Kidney capillary endothelial cell (primary cell): ENCODE results near the gene LHX8.
"Not testable (repeated sequence)": the region's sequence is repeated elsewhere in the genome, so short reads cannot be mapped to it uniquely, and the experiment has no call there.

Experiments
- DNase-seq: peaks from one replicate; pipeline ENCODE4 v3.0.0-alpha.2; 2018; ENCODE audit warnings: low spot score

Gene LHX8

DNA sequence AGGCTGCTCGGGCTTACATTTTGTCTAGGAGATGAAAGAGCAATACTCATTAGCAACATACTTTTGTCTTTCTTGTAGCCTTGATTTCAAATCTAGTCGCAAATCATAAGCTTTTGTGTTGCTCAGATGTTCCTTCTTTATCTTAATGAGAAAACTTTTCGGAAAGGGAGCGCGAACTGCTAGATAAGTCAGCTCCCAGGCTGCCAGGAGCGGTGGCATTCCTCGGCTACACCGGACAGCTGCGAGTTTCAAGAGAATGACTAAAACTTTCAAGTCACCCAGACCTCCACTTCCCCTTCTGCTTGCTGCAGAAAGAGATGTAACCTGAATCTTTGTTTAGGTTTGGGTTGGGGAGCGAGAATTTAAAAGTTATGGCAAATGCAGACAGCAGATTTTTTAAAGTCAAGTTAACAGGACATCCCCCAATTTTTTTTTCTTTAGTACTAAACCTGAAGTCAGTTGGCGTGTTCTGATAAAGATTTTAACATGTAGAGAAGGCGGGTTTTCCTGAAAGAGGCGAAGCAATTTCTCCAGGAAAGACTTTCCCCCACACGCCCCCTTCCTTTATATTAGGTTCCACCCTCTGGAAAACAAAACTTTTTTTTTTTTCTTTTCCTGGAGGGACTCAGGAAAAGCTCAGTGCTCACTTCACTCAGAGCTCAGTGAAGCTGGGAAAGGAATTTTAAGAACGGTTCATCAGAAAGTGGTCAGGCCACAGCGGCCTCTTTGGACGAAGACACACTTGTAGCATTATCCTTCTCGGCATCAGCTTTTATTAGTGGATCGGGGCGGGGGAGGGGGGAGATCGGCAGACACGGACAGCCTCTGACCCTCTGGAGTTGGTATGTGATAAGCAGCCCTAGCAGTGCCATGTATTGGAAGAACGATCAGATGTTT lies at the start of gene LHX8:
TSS of gene LHX8 (plus strand) at position 639 of the 897 bp plus-strand sequence. CDS start 2,227 bp downstream, outside the sequence.
- DNase-seq, result no peak

DNA sequence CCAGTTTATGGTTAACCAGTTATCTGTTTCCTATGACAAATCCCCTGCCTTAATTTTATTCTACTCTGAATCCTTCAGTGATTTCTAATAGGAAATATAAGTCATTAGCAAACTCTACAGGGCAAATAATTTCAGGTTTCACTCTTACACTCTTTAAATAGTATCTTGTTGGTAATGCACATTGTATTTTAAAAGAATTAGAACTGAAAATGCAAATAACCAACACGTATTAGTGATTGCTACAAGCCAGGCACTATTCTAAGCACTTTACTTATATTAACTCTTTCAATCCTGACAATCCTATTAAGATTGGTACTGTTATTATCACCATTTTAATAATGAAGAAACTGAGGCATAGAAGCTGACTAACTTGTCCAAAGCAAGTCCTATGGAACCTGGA lies 48.3 kb upstream of the LHX8 start:
- DNase-seq, result no peak

DNA sequence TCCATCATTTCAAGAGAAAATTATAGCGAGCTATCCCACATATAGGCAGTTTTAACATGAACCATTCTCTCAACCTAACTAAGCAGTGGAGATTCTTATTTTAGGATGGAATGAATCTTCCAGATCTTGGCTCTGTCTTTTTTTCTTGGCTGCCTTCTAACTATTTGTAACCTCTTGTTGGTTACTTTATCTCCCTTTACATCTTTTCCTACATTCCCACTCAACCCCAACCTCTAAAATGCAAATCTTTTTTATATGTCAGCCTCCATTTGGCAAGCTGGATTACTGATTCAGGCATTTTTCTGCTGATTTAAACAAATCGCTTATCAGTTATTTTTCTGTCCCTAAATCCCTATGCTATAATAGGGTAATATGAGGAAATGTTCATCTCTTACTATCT lies 46.9 kb upstream of the LHX8 start:
- DNase-seq, result no peak

DNA sequence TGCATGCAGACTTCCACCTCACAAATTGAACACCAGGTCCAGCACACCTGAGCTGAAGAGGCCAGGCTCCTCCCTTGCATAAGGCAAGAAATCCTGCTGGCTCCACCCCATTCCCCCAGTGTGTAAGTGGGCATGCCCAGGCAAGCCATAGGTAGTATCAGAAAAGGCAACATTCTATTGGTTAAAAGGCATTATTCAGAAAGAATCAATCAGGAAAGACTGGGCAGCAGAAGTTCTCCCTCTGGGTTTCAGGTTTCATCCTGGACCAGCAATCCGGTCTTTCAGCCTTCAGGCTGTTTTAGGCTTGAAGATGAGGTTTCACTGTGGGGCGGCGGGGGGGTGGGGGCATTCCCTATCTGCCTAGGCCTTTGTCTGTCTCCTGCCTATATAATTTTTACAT lies 42.0 kb upstream of the LHX8 start:
- no peak for DNase-seq

DNA sequence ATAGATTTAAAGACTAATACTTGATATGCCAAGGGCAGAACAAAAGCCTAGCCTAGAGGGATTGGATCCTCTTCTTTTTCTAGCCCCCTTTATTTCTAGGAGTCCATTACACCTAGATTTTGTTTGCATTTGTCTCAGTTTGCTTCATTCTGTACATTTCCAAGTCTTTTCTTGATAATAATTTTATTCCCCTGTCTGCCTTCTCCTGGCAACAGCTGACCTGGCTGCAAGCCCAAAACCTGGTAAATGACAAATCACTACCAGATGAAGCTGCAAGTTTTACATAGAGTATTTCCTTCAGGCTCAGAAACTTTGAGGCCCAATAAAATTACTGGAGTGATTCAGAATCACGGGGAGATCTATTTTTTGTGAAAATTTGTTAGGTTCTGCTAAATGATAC lies 36.5 kb upstream of the LHX8 start:
- no peak for DNase-seq

DNA sequence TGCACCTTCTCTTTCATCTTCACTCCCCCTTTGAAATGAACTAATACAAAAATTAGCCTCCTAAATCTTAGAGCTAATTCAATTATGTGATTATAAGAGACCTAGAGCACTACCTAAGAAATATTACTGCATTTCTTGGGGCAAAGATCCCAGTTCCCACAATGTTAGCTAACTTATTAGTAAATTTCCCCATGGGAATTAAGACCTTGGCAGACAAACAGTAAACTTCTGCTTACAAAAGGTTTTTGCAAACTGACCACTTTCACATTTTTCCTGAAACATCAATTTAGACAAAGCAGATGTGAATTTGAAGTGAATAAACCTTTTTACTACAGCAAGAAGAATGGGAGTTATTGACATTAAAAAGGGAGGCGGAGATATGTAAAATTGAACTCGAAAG lies 34.6 kb upstream of the LHX8 start:
- DNase-seq, result no peak

DNA sequence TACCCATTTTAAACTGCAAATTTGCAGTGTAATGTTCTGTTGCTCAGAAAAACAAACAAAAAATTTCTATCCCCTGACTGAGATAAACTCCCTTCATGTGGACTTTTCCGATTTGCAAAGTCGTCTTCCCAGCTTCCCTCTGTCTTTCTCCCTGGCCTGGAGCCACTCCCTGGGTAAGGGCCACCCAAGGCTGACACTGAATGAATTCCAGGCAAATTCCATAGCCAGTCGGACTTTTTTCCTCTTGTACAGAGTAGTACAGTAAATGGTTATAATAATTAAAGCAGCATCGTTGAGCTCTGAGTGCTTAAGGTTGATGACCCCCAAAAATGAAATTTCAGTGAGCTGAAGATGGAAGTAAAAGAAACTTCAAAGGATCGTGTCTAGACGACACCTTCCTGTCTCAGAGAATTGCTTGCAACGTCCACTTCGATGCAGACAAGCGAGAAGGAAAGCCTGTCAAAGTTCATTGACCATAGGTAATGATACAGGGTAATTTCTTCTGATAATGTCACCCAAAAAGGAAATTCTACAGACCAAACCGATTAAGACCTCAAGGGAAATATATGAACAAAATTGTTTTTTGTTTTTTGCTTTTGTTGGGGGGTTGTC lies 33.6 kb upstream of the LHX8 start:
- DNase-seq, result no peak

DNA sequence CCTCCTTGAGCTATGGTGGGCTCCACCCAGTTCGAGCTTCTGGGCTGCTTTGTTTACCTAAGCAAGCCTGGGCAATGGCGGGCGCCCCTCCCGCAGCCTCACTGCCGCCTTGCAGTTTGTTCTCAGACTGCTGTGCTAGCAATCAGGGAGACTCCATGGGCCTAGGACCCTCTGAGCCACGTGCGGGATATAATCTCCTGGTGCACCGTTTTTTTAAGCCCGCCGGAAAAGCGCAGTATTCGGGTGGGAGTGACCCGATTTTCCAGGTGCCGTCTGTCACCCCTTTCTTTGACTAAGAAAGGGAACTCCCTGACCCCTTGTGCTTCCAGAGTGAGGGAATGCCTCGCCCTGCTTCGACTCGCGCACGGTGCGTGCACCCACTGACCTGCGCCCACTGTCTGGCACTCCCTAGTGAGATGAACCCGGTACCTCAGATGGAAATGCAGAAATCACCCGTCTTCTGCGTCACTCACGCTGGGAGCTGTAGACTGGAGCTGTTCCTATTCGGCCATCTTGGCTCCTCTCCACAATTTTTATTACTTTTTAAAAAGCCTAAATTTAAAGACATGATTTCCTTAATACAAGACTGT lies 21.7 kb upstream of the LHX8 start:
- DNase-seq, result not testable (repeated sequence)

DNA sequence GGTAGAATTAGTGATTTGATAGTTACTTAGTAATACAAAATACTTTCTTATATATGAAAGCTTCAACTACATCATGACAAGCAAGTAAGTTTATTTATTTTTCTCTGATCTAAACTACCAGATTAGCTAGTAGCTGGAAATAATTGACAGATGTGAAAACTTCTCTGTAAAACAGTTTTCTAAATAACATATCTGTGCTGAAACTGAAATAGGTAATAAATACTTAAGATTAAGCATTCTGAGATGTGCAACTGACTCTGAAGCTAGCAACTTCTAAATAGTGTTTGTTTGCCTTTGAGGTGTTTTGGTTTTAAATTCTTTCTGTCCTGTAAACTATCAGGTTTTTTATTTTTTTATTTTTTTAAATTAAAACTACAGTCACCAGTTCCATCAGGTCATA lies 18.5 kb upstream of the LHX8 start:
- no peak for DNase-seq

DNA sequence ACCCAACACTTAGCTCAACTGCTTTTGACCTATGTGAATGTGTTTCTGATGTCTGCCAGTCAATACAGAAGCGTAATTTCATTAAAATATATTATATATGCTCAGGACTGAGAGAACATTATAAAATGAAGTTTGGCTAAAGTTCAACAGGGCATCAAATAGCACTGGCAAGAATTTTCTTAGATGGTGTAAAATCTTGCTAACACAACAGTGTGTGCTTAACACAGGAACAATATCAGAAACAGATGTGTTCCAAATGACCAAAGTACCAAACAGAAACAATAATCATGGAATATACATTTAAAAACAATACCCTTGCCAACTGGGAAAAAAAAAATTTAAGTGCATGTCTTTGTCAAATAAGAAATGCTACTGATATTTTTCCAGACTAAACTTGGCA lies 10.4 kb upstream of the LHX8 start:
- DNase-seq, result no peak

DNA sequence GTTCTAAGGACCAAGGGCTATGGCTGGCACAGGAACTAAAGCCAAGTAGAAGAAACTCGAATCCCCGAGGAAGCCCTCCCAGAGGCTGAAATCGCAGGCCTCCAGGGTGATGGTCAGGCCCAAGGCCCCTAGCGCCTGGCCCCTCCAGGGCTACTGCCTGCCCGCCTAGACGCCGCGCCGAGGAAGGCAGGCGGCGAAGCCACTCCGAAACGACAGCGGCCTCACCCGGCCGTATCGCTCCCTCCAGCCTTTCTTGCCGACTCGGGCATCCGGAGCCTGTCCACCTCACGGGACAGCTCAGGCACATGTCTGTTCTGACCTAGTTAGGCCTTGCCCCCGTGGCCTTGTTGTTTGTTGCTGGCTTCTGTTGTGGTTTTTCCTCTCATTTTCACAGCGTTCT lies 9.7 kb upstream of the LHX8 start:
- DNase-seq, result no peak

DNA sequence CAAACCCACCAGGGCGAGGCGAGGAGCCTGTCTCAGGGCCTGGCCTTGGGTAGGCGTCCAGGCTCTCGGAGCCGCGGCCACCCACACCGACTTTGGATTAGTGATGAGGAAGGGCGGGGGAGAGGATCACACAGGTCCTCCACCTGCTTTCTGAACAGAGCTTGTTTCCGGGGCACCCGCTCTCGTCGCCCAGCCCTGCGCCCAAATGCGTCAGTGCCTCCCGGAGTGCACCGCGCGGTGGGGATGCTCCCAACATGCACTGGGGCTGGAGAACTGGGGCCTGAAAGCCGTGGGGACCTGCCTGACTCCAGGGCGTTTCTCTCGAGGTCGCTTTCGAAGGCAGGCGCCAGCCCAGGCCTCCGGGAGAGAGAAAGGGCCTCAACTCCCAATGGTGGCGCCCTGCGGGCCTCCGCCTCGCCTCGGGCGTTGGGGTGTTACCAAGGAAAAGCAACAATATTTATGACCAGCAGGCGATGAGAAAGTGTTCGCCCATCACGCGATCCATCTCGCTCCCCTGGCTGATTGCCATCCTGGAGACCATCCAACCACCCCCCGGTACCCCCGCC lies 8.9 kb upstream of the LHX8 start:
- DNase-seq, result no peak

DNA sequence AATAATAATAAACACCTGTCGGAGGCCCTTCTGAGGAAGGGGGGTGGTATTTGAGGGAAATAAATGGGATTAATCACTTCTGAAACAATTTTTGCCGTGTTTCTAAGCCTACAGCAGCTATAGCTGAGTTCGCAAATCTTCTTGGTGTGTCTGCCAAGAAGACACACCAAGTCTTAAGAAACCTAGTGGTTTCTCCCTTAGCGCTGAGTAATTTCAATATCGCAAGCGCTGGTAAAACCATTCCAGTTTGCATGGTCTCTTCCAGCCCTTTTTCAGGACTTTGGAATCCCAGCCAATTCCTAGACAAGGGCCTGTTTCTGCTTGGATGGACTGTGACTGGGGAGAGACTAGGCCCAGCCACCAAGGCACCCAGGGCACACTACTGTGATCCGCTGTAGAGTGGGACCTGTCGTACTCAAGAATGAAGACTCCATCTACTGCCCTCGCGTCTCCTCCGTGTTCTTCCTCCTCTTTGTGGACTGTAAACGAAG lies 7.5 kb upstream of the LHX8 start:
- DNase-seq, result no peak

DNA sequence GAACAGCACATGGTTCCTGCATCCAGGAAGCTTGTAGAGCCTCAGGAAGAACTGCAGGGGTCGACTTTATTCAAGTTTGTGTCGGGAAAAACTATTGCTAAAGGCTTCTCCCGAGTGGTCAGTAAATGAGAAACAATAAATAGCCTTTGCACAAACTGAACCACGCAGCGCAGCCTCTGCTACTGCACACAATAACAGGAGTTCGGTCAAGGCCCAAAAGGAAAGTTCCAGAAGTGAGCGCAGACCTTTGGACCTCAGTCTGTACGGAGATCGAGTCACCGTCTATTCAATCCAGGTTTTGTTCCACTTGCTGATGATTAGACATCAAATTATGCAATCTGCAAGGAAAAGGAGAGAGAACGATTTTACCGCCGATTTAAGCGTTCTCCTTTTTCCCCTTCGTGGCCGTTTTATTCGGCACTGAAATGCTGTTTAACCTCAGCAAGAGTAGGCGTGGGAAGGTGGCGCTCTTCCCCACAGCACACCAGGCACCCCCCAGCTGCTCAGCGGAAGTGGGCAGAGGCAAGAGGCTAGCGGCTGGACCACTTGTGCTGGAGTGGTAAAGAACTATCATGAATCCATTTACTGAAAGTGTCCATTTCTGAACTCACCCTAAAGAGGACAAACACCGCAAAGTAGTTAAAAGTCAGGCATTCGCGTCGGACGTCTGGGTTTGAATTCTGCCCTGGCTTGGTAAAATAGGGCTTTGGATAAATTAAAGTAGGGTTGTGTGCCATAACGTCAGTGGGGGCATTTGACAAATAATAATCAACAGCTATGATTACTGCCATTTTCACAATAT lies 6.1 kb upstream of the LHX8 start:
- DNase-seq, result no peak

DNA sequence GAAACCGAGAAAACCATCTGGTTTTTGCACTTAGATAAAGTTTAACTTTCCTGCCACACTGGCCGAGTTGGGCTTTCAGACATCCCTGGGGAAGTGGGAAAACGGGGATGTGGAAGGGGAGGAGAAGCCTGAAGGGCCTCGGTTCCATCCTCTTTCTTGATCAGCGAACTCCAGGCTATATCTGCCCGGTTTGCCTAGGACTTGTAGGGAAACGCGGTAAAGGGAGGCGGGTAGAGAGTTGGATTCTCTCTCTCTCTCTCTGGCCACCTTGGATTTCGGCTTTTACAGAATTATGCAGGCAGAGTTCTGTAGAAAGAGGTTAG lies 4.6 kb upstream of the LHX8 start:
- DNase-seq, result no peak

DNA sequence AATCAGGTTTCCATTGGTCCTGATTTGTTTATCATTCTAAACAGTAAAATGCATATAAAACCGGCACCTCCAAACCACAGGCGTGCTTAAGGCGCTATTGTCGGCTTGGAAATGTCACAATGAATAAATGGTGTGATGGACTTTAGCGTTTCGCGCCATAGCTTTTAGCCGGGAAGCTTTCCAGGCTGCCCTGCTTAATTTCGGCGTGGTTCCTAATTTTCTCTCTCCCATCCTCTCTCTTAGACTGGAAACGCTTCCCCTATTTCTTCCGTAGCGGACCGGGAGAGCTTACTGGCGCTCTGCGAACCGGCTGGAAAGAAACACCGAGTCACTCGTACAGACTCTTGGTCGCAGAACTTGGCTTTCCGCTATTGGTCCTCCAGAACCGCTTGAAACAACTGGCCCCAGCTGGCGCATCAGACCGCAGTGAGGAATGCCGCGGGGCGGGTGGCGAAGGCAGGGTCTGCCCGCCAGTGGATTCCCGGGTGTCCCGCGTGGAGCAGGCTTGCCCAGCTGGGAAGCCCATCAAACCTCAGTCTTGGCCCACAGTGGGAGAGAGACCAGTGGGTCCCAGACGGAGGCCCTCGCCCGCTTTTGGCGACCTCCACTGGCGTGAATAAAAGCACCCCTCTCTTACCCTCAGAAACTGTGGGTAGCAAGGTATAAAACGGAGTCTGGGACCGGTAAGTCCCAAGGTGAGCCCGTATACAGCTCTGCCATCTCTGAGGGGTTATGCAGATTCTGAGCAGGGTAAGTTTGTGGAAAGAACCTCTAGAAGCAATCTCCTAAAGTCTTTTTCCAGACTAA lies 4.0 kb upstream of the LHX8 start:
- DNase-seq, result no peak

DNA sequence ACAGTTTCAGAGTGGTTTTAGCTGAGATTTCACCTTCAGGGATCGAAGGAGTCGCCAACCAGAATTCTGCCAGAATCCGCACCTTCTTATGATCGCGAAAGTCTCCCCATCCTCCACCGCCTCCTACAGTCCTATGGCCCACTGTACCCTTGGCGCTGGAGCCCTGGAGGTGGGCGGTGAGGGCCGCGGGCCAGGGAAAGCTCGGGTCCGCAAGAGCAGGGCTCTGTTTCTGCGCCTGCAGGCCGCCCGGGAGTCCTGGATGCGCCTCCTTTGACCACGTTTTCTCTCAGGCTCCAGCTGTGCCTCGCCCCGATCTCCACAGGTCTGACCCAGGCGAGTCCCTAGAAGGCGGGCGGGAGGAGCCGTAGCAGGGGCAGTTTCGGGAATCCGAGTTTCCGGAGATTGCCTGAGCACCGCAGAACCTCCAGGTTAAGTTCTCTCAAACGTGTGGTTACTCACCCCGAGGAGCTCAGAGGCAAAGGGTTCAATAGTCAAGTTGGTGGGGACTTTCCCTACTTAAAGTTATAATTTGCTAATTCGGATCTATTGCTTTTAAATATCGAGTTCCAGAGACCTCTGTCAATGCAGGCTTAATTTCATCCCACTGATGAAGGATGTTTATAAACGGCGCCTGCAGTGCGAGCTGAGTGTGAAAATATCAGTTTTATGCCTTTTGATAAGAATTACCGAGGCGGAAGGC lies 3.2 kb upstream of the LHX8 start:
- DNase-seq, result no peak

DNA sequence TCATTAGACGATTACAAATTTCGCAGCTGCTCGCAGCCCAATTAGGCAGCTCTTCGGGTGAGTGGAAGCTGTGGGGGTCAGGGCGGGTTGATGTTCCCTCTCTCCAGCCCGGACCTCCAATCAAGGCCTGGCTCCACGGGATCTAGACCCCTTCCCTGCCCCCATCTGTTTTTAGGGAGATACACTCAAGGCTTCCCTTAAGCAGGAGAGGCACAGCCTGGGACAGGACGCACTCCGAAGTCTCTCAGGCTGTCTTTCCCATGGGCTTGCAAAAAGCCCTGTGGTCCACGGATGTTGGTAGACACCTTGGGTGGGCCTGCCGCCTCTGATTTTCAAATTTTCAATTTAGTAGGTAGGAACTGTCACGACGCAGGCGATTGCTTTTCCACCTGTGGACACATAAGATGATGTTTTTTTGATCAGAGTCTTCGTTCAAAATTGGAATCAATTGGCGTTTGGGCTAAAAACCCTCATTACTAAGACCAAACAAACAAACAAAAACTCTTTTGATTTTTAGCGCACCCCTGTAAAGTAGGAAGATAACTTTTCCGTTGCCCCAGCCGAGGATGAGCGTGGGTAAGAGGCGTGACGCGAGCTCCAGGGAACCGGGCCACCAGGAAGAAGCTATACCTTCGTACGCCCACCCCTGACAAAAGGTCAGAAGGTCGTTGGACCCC lies 2.5 kb upstream of the LHX8 start:
- no peak for DNase-seq

DNA sequence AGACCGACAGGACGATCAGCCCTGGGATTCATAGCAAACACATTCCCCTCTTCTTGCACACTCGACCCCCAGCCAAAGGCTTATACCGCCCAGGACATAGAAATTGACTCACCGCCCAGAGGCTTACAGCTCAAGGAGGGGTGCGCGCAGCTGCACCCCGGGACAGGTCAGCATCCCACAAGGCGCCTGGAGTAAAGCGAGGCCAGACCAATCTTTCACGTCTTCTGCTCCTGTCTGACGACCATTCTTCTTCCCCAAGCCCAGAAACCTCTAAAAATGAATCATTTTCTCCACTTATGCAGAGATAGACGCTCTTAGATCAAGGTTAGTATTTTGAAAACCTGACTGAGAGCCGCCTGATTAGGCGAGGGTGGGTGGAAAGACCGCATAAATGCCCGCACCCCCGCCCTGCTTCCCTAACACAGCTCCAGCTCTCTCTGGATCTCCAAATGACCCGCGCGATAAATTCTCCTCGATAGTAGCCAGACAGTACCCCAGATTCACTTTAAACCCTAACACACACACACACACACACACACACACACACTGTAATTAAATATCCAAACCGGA lies 1.9 kb upstream of the LHX8 start:
- DNase-seq, result no peak
